GM19035 (cell line): ENCODE data around the gene NEDD9.

ENCODE experiments used
- ATAC-seq: cut with Tn5 transposase; IDR thresholded peaks from one replicate; pipeline ENCODE4 v1.9.1; 2021; ENCODE audit not compliant: unreplicated experiment

The NEDD9 gene

GRCh38 chr6:11236076-11236750 is 3.7 kb upstream of the NEDD9 start:
- no peak for ATAC-seq

- no peak for ATAC-seq
These were observed 2.6 kb upstream of the NEDD9 start for GRCh38 chr6:11235062-11235461.

DNA sequence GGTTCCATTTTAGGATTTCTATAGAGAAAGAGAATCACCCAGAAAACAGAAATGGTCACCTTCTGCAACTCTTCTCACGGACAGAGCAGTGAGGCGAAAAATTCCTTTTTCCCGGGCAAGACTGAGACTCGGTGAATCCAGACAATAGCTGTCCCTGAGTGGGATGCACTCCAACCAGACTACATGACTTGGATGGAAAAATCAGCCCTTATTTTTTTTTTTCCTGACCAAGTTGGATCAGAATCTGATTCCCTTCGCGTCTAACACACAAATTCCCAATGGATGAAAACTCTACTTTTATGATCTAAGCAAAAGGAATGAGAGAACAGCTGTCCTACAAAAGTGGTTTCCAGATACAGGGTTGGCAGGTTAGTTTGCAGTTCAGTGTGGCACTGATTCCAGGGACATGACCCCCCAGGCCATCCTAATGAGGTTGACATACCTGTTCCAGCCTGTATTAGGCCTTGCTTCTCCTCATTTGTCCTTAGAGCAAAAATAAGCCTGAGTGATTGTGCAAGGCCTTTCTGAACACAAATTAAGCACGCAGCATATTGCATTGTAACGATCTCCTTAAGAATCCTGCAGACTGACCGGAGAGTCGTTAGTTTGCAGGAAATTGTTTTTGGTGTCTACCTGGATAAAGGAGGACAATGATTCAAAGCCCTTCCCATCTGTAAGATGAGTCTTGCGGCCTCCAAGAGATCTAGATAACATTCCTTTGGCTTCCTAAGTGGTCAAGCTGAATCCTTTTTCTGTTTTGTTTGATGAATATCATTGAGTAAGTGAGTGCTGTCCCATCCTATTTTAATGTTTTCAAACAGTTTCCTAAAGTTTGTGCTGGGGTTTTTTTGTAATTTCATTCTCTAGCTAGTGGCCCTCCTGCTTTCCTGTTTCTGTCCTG is 1.5 kb upstream of the NEDD9 start:
- no peak for ATAC-seq

- peak; percentile 5 for ATAC-seq
These were observed 530 bp upstream of the NEDD9 start for GRCh38 chr6:11232770-11233626.

DNA sequence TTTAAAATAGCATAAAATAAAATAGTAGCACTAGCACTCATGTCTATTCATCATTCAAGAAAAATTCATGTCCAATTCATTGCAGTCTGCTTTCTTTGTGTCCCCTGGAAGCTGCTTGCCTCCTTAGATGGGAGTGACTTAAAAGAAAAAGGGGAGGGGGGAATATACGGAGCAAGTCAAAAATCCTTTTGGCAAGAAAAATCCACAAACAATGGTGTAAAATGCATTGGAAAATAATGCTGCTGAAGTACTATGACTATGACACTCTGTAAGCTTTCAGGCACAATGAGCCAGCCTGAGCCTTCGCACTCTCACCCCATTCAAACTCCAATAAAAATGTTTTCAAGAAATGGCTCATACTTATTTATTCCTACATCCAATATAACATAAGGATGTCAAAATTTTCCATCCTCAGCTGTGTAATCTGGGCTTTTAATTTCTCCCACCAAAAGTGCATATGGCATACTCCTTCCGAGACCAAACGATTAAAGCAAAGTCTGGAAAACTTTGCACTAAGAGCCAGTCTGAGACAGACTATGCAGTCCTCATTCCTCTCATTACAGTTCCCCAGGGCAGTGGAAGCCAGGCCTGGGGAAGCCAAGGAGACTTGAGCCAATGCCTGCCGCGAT is 790 bp downstream of the NEDD9 start:
- no peak for ATAC-seq

DNA sequence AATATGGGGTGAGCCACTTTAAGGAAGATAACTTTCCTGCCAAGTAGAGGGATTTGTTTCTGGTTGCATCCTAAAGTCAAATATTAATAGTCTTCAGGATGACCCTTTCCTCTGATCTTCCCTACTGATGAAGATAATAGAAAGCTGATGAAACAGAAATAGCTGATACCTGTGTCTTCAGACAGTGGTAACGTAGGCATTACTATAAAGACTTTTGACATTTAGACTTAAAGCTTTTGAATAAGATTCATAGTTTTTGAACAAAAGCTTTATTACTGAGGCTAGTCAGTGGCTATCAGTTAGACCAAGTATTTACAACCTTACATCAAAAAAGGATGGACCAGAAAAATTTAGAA is 1.4 kb downstream of the NEDD9 start:
- no peak for ATAC-seq

DNA sequence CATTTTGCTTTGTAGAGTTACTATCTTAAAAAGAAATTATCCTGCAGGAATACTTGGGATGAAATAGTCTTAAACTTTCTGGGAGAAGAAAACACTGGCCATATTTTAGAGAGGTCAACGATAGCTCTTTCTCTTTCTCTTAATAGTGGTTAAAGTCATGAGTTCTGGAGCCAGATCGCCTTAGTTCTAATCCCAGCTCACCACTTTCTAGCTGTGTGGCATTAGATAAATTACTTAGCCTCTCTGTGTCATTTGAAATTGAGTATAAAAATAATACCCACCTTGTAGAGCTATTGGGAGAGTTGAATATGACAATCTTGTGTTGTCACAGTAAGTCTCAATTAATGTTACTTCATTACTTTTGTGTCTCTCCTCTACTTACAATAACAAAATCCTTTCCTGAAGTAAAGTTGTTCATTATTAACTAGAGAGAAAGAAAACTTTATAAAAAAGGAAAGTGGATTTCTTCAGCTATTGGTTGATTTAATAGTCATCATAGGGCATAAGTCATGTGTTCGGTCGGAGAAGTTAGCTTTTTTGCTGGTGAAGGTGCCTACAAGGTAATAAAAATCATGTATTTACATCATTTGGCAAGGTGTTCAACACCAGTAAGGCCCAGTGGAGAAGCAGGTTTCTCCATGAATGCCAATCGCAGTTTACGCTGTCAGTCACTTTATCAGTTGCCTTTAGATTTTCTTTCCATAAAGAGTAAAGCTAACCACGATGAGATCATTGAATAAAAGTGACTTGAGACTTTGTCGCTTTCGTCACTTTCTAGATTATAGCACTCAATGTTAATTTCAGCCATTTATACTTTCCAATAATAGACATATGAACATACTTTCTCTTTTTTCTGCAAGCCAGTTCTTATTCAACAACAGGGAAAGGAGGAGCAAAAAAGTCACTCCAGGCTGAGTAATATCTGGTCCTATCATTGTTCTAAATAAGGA is 2.0 kb downstream of the NEDD9 start:
- ATAC-seq = no peak

GRCh38 chr6:11229655-11230046 is 2.8 kb downstream of the NEDD9 start:
- ATAC-seq = no peak

GRCh38 chr6:11228935-11229654 is 3.4 kb downstream of the NEDD9 start:
- no peak for ATAC-seq

- ATAC-seq = no peak
These were observed 4.8 kb downstream of the NEDD9 start for GRCh38 chr6:11227698-11228097.

DNA sequence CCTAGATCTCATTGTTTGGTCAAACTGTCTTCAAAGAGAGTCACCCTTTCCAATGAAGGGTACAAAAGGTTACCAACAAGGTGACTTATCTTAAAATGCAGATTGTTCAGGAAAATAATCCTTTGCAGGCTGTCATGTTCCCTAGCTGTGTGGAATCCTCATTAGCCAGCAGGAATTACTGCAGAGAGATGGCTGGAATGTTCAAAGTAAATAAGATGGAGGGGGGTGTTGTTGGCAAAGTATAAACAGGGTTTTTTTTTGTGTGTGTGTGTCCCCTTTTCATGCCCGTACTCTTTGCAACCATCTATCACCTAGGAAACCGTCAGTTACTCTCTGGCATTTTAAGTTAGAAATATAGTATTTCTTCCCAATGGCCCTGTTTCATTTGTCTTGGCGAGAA is 6.5 kb downstream of the NEDD9 start:
- ATAC-seq = no peak

GRCh38 chr6:11224966-11225463 is 7.5 kb downstream of the NEDD9 start:
- ATAC-seq = no peak

DNA sequence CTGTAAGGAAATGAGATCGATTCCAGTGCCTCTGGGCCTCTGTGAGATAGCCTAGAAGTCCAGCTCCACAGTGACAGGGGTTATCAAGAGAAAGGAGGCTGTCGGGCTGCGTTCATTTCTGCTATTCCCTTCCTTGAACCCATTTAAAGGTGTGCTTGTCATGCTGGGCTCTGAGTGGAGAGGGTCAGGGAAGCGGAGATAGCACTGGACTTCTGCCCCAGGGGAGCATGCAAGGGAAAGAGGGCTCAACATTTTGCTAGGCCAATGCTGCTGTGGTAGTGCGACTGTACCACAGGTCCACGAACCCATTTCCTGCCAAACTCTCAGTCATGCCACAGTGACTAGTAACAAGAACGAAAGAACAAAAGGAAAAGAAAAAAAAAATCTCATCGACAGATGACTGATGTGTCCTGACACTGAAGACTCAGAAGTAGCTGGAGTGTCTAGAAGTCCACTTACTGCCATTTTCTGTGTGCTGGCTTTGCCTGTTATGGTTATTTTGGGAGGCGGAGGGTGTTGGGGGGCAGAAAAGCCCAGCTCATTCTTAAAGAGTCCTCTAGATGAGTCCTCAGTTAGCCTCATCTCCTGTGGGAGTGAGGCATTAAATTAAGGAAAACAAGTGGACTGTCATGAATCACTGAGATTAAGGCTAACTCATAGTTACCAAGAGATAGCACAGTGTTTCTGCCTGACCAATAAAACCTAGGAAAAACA is 8.1 kb downstream of the NEDD9 start:
- ATAC-seq = peak; percentile 64

DNA sequence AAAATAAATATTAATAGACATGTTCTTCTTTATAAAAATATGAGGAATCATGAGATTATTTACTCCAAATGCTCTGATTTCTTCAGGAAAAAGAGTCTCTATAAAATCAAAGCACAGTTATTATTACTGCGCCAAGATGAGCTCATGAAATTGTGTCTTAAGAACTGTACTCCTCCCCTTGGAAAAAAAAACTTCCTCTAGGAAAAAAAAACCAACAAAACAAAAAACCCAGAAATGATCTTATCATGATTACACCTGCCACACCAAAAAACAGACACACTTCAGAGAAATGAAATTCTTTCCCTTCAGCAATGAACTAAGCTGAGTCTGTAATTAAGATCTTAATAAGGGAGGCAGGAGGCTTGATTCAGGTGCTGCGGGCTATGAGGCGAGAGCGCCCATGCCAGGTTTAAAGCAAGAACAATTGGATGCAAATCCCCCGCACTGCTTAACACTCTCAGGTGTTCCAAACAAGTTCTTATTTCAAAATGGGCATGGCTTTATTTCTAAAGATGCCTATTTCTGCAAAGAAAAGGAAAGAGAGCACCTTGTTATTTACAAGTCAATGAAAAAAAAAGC is 9.1 kb downstream of the NEDD9 start:
- ATAC-seq = no peak

DNA sequence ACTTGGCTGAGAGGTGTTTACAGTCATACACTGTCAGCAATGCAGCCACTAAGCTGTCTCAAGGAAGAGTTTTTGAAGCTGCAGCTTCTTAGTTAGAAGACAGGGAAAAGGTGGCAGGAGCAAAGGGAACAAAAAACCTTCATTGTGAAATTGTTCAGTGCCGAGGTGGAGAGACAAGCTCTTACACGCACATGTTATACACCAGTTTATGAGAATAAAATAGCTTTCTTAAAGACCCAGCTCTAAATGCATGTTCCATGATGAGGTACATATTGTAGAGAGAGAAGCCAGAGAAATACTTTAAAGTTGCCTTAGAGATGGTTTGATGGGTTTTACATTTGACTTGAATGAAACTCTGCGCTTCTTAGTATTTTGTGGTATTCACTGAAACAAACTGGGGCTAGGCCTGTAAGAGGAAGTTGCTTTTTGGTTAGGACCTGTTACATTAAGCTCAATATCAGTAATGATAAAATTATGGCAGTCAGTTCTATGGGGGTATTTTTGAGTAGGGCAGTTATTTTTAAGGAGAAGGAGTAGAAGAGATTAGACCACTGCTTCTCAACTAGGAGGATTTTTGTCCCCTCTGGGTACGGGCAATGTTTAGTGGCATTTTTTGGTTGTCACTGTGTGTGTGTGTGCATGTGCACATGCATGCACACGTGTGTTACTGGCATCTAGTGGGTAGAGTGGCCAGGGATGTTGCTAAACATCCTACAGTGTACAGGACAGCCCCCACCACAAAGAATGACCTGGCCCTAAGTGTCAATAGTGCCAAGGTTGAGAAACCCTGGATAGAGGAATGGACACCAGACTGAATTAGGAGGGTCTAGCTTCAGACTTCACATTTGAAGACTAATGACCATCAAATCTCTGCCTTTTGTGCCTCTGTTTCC is 9.8 kb downstream of the NEDD9 start:
- ATAC-seq = no peak

GRCh38 chr6:11221623-11222384 is 10.7 kb downstream of the NEDD9 start:
- ATAC-seq = no peak
